ENCODE data around the gene IRF5.

The IRF5 gene

DNA sequence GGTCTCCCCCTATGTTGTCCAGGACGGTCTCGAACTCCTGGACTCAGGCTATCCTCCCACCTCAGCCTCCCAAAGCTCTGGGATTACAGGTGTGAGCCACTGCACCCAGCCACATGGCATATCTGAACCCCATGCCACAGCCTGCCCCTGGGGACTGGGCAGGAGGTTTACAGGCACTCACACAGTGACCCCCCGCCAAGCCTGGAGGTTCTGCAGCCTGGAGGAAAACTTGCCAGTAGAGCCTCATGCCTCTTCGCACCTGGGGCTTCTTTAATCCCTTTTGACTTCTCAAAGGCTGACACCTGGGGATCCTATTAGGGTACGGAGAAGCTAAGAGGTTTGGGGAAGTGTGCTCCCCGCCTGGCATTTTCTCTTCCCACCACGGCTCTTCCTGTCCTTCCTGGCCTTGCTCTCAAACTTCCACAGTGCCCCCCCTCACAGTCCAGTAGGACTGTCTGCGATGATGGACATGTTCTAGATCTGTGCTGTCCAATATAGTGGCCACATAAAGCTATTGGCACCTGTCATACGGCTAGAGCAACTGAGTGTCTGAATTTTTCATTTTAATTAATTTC lies 15.8 kb upstream of the IRF5 start:
- DNase-seq: no peak

DNA sequence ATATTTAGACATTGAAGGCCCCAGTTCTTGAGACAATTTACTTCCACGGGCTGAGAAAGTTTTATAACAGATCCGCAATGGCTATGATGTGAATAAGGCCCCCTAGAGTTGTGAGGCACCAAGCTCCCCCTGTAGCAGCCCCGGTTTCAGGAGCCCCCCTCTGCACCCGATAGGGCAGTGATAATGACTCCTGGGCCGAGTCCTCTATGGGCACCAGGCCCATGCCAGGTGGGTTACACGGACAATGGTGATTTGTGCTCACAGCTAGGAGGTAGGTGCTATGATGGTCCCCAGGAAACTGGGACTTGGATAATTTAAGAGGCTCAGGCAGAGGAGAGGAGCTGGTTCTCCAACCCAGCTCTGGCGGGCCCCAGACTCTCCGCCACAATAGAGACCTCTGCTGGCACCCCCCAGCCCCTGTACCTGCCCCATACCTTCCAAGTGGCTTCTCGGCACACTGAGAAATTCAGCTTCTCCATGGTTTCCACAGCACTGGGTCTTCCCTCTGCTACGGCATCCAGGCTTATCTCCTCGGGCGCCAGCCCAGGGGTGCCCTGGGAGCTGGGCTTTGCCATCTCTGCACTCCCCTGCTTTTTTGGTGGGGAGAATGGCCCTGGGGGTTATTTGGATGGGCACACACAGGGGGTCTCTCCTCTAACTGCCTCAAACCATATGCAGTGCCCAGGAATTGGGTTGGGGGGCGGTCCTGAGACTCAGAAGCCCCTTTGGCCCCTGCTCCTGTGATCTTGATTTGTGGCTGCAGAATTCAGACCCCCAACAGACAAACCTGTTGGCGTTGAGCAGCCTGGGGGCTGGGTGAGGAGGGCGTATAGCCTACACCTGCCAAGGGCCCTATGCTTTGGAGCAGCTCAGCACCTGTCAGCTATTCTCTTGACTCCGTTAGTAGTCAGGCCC lies 15.0 kb upstream of the IRF5 start:
- no peak for DNase-seq

DNA sequence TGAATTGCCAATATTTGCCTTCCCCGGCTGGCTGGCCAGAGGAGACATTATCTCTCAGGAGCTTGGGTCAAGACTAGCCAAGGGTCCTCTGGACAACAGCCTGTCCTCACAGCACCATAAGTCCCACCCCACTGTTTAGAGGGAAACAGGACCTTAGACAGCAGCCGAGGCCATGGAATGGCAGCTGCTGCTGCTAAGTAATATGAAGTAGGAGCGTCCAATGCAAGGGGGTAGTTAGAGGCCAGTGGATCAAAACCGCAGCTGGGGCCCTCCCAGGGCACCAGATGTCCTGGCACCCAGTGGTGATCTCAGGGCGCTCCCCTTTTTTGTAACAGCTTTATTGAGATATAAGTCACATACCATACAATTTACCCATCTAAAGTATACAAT lies 14.3 kb upstream of the IRF5 start:
- DNase-seq: no peak

DNA sequence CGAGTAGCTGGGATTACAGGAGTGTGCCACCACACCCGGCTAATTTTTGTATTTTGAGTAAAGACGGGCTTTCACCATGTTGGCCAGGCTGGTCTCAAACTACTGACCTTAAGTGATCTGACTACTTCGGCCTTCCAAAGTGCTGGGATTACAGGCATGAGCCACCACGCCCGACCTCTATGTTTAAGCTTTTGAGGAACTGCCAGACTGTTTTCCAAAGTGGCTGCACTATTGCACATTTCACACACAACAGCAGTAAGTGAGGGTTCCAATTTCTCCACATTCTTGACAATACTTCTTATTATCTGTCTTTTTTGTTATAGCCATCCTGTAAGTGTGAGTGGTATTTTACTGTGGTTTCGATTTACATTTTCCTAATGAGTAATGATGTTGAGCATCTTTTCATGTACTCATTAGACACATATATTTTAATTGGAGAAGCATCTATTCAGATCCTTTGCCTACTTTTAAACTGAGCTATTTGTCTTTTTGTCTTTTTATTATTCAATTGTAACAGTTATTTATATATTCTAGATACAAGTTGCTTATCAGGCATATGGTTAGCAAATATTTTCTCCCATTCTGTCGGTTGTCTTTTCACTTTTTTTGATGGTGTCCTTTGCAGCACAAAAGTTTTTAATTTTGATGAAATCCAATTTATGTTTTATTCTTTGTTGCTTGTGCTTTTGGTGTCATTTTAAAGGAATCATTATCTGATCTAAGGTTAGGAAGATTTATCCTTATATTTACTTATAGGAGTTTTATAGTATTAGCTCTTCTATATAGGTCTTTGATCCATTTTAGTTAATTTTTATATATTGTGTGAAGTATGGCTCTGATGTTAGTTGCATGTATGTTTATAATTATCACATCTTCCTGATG lies 12.8 kb upstream of the IRF5 start:
- DNase-seq: no peak

DNA sequence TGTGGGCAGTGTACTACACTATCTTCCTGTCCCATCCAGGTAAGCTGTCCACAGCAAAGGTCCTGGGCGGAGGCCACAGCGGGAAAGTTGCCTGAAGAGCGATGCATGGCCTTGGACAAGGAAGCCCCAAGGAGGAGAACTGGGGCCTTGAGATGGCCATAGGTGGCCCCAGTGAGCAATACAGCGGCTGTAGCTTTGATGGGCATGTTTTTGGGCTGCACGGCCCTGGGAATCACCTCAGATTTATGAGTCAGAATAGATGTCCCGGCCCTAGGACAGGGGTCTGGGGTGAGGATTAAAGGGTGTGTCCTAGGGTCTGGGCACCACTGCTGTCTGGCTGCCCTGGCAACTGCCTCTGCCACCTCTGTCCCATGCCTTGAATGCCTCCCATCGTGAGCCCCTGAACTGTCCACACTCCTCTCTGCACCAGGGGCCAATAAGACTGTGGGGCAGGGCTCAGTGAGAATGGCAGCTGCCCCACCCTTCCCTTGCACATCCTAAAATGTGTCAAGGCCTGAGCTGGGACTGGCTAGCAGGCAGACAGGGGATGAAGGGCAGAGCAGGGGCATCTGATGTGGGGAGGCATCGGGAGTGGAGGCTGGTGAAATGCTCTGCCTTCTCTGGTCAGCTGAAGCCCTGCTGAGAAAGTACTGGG lies 9.4 kb upstream of the IRF5 start:
- no peak for DNase-seq

DNA sequence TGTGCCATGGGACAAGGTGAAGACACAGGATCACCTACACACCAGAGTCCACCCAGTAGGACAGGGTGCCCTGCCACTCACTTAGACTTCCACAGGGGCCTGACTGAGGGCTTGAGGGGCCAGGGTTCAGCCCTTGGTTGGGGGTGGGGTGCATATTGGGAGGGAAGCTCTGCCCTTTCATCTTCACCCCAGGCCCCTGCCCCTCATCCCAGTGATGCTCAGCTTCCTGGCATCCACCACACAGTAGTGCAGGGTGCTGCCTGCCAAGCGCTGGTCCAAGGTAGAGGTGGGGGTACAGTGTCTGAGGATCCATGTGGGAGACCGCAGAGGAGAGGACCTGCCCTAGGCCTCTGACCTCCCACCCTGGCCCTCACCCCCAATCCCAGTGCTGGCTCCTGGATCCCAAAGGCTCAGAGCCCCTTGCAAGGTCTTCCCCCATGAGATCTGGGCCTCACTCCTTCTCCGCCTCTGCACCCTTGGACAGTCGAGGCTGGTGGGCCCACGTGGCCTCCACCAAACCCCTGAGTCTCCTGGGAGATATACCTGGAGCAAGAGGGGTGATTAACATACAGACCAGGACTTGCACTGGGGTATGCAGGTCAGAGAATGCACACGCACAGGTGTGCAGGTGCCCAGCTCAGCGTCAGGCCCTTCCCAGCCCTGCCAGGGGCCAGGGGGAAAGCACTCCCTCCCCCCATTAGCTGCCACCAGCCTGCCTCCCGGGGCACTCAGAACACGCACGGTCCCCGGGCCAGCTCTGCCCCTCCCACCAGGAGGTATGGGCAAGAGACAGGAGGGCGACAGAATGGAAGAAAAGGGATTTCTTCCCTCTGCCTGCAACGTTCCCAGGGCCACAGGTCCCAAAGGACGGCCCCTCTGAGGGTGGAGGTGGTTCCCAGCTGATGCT lies 8.6 kb upstream of the IRF5 start:
- no peak for DNase-seq

DNA sequence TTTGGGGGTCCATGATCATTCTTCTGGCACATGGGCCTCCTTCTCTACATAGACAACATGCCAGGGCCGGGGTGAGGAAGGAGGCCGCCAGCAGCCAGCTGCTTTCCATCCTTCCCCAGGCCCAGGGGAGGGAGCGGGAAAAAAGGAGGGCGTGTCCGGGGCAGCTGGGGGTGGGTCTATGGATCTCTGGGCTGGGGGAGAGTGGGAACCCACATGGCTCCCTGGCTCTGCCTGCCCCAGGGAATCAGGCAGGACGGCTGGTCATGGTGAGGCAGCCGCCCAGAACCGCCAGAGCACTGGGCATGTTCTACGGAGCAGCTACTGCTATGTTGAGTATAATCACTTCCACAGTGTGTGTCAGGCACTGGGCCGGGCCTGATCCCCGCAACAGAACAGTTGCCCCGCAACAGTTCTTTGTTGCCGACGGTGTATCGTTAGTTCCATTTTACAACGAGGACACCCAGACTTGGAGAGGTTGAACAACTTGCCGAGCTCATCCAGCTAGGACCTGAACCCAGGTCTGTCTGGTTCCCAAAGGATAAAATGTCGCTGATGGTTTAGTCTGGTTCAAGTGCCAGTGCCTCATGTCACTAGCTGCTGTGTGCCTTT lies 6.4 kb upstream of the IRF5 start:
- no peak for DNase-seq

DNA sequence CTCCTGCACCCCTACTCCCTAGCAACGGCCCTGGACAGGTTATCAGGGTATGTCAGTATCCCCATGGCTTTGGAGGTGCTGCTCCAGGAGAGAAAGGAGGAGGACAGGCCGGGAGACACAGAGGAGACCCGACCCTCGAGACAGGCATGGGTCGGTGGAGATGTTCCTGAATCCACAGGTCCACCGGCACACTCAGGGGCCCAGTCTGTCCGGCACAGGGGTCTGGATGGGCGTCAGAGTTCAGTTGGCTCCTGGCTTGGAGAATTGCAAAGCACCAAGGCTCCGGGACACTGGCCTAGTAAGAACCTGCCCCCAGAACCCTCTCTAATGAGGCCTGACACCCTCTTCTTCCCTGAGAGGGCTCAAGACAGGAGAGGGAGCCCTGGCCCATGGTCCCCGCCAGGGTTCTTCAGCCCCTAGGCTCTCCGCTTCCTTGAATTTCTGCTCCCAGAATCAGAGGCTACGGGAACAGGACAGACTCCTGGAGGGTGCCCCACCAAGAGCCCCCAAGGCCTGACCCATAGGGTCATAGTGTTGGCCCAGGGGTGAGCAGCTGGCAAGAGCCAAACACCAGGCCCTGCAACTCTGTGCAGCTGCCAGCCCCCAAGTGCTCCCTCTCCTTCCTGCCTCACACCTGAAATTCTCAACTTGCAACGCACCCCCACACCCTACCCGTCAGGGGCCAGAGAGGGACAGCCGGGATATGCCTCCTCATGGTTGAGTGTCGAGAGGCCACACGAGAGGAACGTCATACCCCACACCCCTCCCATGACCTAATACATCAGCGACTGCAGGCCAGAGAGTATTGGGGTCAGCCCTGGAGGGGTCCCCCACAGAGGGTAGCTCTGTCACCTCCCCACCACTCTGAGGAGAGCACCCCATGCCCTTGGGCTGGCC lies 5.5 kb upstream of the IRF5 start:
- DNase-seq: no peak

DNA sequence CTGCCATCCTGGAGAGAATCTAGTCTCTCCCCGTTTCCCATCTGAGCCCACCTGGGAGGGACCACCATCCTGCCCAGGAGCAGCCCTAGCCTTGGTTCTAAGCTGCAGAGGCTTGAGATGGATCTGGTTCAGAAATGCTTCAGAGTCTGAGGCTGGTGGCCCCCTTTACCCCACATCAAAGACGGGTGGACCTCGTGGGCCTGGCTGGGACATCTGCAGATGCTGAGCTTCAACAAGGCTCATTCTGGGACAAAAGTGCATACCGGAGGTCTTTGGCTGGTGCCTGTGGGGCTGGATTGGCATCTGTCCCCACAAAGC lies 4.9 kb upstream of the IRF5 start:
- DNase-seq: no peak

DNA sequence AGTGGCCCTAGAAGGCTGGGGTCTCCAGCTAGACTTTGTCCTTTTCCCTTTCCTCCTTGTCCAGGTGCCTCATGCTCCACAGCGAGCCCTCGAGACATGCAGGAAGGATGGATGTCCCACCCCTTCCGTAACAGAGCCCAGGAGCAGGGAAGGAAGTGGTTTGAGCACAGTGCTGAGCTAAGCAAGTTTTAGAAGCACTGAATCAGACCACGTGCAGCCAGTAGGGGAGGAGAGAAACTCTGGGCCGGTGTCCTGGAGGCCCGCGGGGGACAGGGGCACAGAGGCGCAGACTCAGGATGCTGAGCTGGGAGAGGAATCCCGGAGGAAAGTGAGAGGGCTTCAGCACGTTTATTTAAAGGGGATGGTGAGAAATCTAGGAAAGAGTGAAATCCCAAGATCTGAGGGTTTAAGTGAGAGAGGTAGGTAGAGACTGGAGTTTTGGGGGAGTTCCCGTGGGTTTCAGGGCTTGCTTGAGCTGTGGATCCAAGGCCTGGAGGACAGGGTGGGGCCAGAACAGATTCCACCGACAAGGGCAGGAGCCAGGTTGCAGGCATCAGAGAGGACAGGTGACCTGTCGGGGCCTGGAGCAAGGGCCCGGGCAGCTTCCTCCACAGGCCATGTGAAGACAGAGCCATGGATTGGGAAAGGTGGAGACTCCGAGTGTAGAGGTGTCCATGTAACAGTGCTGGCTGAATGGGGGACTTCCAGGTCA lies 4.4 kb upstream of the IRF5 start:
- no peak for DNase-seq

DNA sequence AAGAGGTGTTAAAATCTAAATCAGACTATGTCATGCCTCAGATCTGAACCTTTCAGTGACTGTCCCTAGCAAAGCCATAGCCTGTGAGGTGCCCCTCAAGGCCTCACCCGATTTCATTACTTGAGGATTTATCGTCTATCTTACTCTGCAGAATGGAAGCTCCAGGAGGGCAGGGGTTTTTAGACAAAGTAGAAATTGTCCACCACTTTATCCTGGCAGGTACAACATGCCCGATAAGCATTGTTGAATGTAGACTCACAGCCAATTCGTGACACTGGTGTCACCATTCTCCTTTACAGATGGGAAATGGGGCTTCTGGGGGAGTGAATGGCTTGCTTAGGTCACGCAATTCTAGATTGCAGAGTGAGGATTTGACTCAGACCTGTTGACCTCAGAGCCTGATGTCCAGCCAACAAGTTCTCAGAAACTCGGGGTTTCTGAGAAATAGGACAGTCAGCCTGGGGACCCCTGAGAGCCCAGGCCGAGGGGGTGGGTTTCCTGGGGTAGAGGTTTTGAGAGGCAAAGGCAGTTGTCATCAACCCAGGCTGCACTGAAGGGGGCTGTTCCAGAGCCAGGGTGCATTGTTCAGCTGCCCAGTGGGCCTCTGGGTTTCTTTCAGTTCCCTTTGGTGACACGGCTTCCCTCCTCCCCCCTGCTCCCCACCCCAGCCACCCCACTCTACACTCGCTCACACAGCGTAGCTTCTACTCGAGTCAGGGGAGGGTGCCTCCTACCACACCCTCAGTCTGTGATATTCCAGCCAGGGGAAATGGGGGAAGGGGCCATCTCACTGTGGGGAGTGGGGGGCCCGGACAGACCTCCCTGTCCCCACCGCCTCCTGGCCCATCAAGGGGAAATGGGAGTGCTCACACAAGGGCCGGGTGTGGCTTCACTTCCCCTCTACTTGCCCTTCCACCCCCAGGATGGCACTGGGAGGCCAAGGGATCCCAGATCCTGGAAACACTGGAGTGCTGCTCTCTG lies 3.1 kb upstream of the IRF5 start:
- no peak for DNase-seq

DNA sequence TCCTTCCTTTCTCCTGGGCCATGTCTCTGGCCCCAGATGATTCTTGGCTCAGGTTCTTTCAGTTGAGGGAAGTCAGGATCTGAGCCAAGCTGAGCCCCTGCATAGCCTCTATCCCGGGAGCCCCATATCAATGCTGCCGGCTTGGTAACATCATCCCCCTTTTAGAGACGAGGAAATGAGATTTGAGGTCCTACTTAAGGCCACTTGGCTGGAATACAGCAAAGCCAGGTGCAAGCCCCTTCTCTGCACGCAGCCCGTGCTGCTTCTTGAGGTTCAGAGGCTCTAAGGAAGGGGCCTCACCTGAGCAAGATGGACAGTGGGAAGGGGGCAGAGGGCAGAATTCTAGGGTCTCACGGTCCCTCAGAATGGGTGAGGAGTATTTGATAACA lies 2.4 kb upstream of the IRF5 start:
- DNase-seq: no peak

DNA sequence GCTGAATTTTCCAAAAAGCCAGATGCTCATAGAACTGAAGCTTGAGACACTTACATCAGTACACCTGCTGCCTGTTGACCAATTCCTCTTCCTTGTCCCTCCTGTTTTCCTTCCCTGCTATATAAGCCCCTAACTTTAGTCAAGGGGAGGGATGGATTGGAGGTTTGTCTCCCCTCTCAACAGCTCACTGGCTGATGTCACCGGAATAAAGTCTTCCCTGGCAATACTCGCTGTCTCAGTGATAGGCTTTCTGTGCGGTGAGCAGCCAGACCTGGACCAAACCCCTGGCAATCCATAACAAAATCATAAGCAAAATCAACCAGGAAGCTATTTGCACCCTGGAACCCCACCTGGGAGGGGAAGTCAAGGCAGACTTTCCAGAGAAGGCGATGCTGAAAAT lies 929 bp upstream of the IRF5 start:
- DNase-seq: no peak

DNA sequence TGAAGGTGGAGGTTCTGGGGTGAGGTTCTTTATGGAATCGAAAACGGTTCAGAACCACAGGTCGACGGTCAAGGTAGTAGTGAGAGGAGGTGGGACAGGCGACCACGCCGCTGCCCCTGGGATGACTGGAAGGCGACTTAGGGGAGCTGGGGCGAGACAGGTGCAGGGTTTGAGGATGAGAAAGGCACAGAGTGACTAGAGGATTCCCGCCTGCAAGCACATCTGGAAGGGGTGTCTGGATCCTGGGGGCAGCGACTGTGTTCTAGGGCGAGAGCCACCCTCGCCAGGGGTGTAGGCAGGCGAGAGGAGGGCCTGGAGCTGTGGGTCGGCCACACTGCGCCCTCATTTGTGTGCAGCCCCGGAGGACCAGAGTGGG lies 468 bp upstream of the IRF5 start:
- DNase-seq: no peak

DNA sequence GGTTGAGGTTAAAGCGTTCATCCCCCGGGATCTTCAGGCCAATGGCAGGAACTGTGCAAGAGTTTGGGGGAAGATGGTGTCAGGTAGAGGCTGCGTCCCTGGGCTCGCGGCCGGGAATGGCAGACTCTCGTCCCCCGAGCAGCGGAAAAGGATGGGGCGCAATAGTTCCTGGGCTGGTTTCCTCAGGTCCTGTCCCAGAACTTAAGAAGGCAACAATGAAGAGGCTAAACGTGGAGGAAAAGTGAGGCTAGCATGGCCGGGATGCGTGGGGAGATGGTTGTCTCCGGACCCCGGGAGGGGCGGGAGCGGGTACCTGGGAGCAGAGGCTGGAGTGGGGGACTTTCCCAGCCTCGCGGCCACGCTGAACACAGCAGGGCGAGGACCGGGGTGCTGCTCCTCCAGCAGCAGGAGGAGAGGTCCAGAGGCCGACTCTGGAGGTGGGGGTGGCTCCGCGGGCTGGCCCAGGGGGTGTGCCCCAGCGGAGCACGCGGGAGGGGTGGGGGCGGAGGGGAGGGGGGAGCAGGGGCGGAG lies 882 bp downstream of the IRF5 start:
- DNase-seq: no peak

DNA sequence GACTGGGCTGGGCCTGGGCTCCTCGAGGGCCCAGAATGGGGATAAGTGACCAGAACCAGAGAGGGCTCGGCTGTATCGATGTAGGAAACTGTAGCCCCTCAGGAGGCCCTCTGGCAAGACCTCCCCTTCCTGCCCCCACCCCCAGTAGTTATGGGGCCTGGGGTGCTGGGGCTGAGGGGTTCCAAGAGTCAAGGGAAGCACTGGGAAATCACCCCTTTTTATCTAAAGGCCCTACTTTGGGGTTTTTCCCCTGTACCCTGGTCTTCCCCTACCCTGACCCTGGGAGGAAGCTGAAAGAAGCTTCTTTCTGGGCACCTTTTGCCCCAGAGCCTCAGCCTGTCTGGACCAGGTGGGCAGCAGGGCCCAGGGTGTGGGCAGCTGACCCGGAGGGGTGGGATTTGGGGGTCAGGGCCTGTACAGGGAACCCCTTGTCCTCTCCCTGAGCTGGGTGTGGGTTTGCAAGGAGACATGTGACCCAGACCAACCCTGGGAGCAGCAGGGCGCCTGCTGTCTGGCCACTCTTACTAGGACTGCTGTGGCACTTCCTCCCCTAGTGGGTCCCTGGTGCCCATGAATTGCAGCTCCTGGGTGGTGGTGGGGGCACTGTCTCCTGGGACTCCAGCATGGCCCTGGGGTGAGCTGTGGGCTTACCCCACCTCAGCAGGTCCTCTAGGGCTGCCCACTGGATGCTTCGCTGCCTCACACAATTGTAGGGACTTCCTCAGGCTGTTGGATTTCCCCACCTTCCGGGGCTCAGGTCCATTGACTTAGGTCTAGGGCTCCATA lies 1.5 kb downstream of the IRF5 start:
- DNase-seq: no peak

DNA sequence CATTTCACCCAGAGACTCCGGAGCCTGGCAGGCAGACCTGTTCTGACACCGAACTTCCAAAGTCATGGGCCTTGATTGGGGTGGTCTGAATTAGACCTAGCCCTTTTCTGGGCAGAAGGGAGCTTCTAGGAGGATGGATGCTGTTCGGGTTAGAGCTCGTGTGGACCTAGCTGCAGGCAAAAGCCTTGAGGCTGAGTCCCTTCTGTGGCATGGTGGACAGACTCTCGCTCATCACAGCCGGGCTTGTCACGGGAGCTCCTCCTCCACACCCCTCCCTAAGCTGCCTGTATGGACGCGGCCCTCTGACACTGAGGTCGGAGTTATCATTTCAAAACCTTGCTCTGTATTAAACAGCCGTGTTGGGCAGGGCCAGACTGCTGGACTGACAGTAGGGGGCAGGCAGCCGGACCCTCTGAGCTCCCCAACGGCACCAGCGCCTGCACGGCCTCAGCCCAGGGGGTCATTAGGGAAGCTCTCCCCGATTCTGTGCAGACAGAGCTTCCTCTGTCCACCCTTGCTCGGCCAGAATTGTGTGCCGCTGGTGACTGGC lies 2.2 kb downstream of the IRF5 start:
- DNase-seq: no peak
